Neural cell (in vitro differentiated cells): ENCODE data around the gene CLIP1. TPM values are rescaled to one million over a fixed set of nuclear protein-coding genes. Genes with fewer than 3 reads are reported as not detected.

ENCODE experiments used
- H2AFZ ChIP-seq: fragments of 200-600, 300-800 bp; sonication (generic), shearing (Covaris generic); 2 replicates; pipeline ENCODE4 v1.6.0; 2014; ENCODE audit warnings: low read depth, mild to moderate bottlenecking, antibody characterized with exemption, low read length, moderate library complexity
- H3F3A ChIP-seq: fragments of 200-600 bp; shearing (Covaris generic); 2 replicates; pipeline ENCODE4 v1.6.1; 2016; ENCODE audit warnings: mild to moderate bottlenecking, moderate library complexity, mixed read lengths, antibody characterized with exemption, low read length; ENCODE audit not compliant: insufficient read depth, poor library complexity, severe bottlenecking
- H3K27ac ChIP-seq: fragments of 200-600, 300-800 bp; sonication (generic), shearing (Covaris generic); 2 replicates; pipeline ENCODE4 v1.5.1; 2014; ENCODE audit warnings: mild to moderate bottlenecking, low read length, moderate library complexity
- H3K27me3 ChIP-seq: fragments of 300-800, 200-600 bp; sonication (generic), shearing (Covaris generic); 2 replicates; pipeline ENCODE4 v1.6.0; 2014; ENCODE audit warnings: mild to moderate bottlenecking, low read depth, low read length, moderate library complexity; ENCODE audit not compliant: insufficient read depth
- H3K36me3 ChIP-seq: fragments of 300-800, 200-600 bp; sonication (generic), shearing (Covaris generic); 2 replicates; pipeline ENCODE4 v1.5.1; 2014; ENCODE audit warnings: mild to moderate bottlenecking, antibody characterized with exemption, low read length, moderate library complexity; ENCODE audit not compliant: insufficient read depth
- H3K4me2 ChIP-seq: fragments of 300-800, 200-600 bp; sonication (generic), shearing (Covaris generic); 2 replicates; pipeline ENCODE4 v1.6.0; 2014; ENCODE audit warnings: mild to moderate bottlenecking, low read length
- H3K4me3 ChIP-seq: fragments of 300-800, 200-600 bp; sonication (generic), shearing (Covaris generic); 2 replicates; pipeline ENCODE4 v1.5.1; 2014; ENCODE audit warnings: mild to moderate bottlenecking, low read length, moderate library complexity
- H3K79me2 ChIP-seq: fragments of 200-600 bp; shearing (Covaris generic); replicated peaks from 2 replicates; pipeline ENCODE4 v1.6.0; 2014; ENCODE audit warnings: mild to moderate bottlenecking, low read length, moderate library complexity; ENCODE audit not compliant: insufficient read depth
- H3K9ac ChIP-seq: fragments of 300-800, 200-600 bp; sonication (generic), shearing (Covaris generic); 2 replicates; pipeline ENCODE4 v1.6.1; 2016; ENCODE audit warnings: mild to moderate bottlenecking, low read length, mixed read lengths
- H3K9me2 ChIP-seq: fragments of 200-600 bp; shearing (Covaris generic); 2 replicates; pipeline ENCODE4 v1.6.1; 2016; ENCODE audit warnings: mild to moderate bottlenecking, low read length, mixed read lengths; ENCODE audit not compliant: insufficient read depth
- H3K9me3 ChIP-seq: fragments of 200-600, 300-800 bp; sonication (generic), shearing (Covaris generic); 2 replicates; pipeline ENCODE4 v1.6.1; 2016; ENCODE audit warnings: mild to moderate bottlenecking, mixed run types, low read length, moderate library complexity, mixed read lengths
- H4K20me1 ChIP-seq: fragments of 200-600 bp; shearing (Covaris generic); 2 replicates; pipeline ENCODE4 v1.6.1; 2016; ENCODE audit warnings: mild to moderate bottlenecking, mixed run types; ENCODE audit not compliant: insufficient read depth
- EP300 ChIP-seq: fragments of 450-650 bp; conservative IDR thresholded peaks from 2 replicates; pipeline ENCODE4 v1.6.1; 2014; ENCODE audit warnings: antibody characterized with exemption, mild to moderate bottlenecking, moderate library complexity; ENCODE audit not compliant: poor library complexity, severe bottlenecking
- EZH2 ChIP-seq: fragments of 200-600, 300-800 bp; shearing (Covaris generic), sonication (generic); IDR thresholded peaks from 2 replicates; pipeline ENCODE4 v1.6.1; 2014; ENCODE audit warnings: antibody characterized with exemption, low read length, borderline replicate concordance, mild to moderate bottlenecking; ENCODE audit not compliant: insufficient read depth, poor library complexity, severe bottlenecking
- MXI1 ChIP-seq: fragments of 450-650 bp; conservative IDR thresholded peaks from 2 replicates; pipeline ENCODE4 v1.6.1; 2014; ENCODE audit warnings: antibody characterized with exemption, mild to moderate bottlenecking; ENCODE audit not compliant: poor library complexity, severe bottlenecking
- POLR2AphosphoS5 ChIP-seq: IDR thresholded peaks from 2 replicates; pipeline ENCODE4 v1.6.1; 2012
- RAD21 ChIP-seq: fragments of 450-650 bp; conservative IDR thresholded peaks from 2 replicates; pipeline ENCODE4 v1.6.1; 2014; ENCODE audit warnings: antibody characterized with exemption, mild to moderate bottlenecking, moderate library complexity
- SMC3 ChIP-seq: fragments of 450-650 bp; conservative IDR thresholded peaks from 2 replicates; pipeline ENCODE4 v1.6.1; 2014; ENCODE audit warnings: antibody characterized with exemption, mild to moderate bottlenecking, moderate library complexity; ENCODE audit not compliant: poor library complexity
- TAF1 ChIP-seq: IDR thresholded peaks from 2 replicates; pipeline ENCODE4 v1.6.1; 2012; ENCODE audit warnings: low read depth
- polyA minus RNA-seq: library from RNA; depleted of rRNA, polyadenylated mRNA; stranded (reverse); fragments of >200 nt; gene quantifications from 2 replicates; pipeline ENCODE4 v1.2.3, GENCODE V29; 2014
- polyA plus RNA-seq: library from polyadenylated mRNA; depleted of rRNA; stranded (reverse); fragments of >200 nt; gene quantifications from 2 replicates; pipeline ENCODE4 v1.2.3, GENCODE V29; 2014
- TF ChIP-seq, protein P1 (sequence below): fragments of 450-650 bp; IDR thresholded peaks from 2 replicates; pipeline ENCODE4 v1.5.1; 2014; ENCODE audit warnings: antibody characterized with exemption, mild to moderate bottlenecking, moderate library complexity; ENCODE audit not compliant: poor library complexity, severe bottlenecking
- TF ChIP-seq, protein P2 (sequence below): IDR thresholded peaks from 2 replicates; pipeline ENCODE4 v1.6.1; 2012; ENCODE audit warnings: borderline replicate concordance

CLIP1 gene
- polyA plus RNA-seq (67.4 and 72.8 TPM in 2 replicates), polyA minus RNA-seq (108 and 117 TPM in 2 replicates)

DNA sequence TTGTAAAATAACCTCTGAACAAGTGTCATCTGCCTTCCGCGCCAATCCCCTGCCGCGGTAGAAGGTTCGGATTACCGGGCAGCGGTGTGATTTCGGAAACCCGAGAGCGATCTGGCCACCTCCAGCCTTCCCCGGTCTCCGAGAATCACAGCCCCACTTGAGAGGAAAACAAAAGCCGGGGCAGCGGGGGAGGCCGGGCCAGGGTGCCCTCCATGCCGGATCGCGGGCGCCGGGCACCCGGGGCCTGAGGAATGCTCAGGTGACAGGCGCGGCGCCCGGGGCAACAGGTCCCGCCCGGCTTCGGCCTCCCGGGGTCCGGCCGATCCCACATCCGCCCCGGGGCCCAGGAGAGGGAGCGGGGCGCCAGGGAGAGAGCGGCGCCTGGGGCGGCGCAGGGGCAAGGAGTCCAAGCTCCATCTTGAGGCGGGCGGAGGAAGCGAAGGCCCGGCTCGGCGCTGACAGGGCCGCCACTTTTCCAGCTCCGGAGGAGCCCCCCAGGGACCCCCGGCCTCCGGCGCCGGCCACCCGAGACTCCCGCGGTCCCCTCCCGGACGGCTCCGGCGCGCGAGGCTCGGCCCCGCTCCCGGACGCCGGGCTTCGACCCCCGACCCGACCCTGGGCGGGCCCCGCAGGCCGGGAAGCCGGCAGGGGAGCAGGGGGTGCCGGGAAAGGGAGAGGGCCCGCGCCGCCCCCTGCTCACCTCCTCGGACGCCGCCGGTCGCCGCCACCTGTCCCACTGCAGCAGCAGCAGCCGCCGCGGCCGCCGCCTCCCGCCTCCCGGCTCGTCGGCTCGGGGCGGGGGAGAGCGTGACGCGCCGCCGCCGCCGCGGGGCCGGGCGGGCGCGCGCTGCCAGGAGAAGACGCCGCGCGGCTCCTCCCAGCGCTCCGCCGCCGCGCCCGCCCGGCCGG, at the start of gene CLIP1:
Gene CLIP1 (minus strand): TSS at position 849 of the 909 bp plus-strand sequence. CDS start 42,217 bp downstream, outside the sequence.
- H3K36me3 ChIP-seq, result no peaks in the 10 kb centered on the region
- peak within 1 kb of the TSS; percentile 89 for H3K4me3 ChIP-seq
- TF ChIP-seq RAD21 (peak; percentile 35), SMC3 (no peak), TAF1 (peak; percentile 46), MXI1 (no peak), POLR2AphosphoS5 (peak; percentile 46), EP300 (no peak), EZH2 (no peak)
- TF ChIP-seq, protein P1, sequence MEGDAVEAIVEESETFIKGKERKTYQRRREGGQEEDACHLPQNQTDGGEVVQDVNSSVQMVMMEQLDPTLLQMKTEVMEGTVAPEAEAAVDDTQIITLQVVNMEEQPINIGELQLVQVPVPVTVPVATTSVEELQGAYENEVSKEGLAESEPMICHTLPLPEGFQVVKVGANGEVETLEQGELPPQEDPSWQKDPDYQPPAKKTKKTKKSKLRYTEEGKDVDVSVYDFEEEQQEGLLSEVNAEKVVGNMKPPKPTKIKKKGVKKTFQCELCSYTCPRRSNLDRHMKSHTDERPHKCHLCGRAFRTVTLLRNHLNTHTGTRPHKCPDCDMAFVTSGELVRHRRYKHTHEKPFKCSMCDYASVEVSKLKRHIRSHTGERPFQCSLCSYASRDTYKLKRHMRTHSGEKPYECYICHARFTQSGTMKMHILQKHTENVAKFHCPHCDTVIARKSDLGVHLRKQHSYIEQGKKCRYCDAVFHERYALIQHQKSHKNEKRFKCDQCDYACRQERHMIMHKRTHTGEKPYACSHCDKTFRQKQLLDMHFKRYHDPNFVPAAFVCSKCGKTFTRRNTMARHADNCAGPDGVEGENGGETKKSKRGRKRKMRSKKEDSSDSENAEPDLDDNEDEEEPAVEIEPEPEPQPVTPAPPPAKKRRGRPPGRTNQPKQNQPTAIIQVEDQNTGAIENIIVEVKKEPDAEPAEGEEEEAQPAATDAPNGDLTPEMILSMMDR, result peak; percentile 65
- TF ChIP-seq, protein P2, sequence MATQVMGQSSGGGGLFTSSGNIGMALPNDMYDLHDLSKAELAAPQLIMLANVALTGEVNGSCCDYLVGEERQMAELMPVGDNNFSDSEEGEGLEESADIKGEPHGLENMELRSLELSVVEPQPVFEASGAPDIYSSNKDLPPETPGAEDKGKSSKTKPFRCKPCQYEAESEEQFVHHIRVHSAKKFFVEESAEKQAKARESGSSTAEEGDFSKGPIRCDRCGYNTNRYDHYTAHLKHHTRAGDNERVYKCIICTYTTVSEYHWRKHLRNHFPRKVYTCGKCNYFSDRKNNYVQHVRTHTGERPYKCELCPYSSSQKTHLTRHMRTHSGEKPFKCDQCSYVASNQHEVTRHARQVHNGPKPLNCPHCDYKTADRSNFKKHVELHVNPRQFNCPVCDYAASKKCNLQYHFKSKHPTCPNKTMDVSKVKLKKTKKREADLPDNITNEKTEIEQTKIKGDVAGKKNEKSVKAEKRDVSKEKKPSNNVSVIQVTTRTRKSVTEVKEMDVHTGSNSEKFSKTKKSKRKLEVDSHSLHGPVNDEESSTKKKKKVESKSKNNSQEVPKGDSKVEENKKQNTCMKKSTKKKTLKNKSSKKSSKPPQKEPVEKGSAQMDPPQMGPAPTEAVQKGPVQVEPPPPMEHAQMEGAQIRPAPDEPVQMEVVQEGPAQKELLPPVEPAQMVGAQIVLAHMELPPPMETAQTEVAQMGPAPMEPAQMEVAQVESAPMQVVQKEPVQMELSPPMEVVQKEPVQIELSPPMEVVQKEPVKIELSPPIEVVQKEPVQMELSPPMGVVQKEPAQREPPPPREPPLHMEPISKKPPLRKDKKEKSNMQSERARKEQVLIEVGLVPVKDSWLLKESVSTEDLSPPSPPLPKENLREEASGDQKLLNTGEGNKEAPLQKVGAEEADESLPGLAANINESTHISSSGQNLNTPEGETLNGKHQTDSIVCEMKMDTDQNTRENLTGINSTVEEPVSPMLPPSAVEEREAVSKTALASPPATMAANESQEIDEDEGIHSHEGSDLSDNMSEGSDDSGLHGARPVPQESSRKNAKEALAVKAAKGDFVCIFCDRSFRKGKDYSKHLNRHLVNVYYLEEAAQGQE, result peak; percentile 17
- peak within 1 kb of the TSS; percentile 90 for H3K4me2 ChIP-seq
- H3F3A ChIP-seq, result peaks cover 5% of the 10 kb centered on the region
- H4K20me1 ChIP-seq, result no peaks in the 10 kb centered on the region
- peak within 1 kb of the TSS; percentile 92 for H3K9ac ChIP-seq
- peak within 1 kb of the TSS; percentile 75 for H2AFZ ChIP-seq
- H3K9me3 ChIP-seq, result no peaks in the 10 kb centered on the region
- H3K9me2 ChIP-seq, result no peaks in the 10 kb centered on the region
- peak within 1 kb of the TSS; percentile 86 for H3K27ac ChIP-seq
- H3K27me3 ChIP-seq, result no peaks in the 10 kb centered on the region
- peaks cover 42% of the 10 kb centered on the region for H3K79me2 ChIP-seq

DNA sequence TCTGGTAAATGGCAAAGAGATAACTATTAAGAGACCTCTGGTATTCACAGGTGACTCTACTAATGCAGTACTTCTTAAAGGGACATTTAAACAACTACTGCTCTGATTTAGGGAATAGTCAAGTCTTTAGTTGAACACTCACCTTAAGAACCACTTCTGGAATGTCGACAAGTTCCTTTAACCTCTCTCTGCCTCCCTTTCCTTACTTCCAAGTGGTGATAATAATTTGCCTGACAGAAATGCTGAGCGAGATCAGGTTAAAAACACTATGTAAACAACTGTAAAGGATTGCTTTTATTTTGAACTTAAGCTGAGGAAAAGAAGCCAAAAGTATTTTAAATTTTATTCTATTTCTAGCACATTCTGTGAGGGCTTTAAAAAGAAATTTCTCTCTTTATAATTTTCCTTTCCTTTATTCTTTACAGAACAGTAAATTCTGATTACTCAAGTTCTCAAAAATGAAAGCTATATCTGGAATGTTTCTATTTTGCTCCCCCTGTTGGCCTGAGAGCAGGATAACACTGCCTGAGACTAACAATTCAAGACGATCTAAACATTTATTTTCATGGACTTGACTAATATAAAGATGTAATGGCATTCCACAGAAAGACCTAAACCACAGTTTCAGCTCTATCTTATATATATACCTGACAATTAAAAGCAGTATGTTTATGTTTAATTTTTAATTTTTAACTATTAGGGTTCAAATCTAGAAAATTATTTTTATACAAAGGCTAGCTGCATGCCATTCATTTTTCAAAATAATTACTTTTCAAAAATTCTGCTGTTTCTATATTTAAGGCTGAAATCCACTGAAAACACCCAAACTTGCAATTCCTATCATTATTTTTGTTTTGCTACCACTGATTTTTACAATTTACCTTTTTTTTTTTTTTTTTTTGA, 49.1 kb upstream of the CLIP1 start:
- Histone ChIP-seq H3F3A (no peaks in the 10 kb centered on the region), H3K27me3 (no peaks in the 10 kb centered on the region), H3K9me3 (no peaks in the 10 kb centered on the region), H3K4me2 (no peak overlapping the region), H3K4me3 (no peak overlapping the region), H3K79me2 (no peaks in the 10 kb centered on the region), H4K20me1 (no peaks in the 10 kb centered on the region), H2AFZ (no peak overlapping the region), H3K27ac (no peak overlapping the region), H3K9me2 (no peaks in the 10 kb centered on the region), H3K36me3 (no peaks in the 10 kb centered on the region), H3K9ac (no peak overlapping the region)
- TF ChIP-seq RAD21 (peak; percentile 69), EZH2 (no peak), MXI1 (no peak), TAF1 (no peak), POLR2AphosphoS5 (no peak), EP300 (no peak), SMC3 (peak; percentile 83)
- TF ChIP-seq, protein P2, result no peak
- TF ChIP-seq, protein P1, result peak; percentile 77
